Activated CD4-positive, alpha-beta T cell treated with anti-CD3 and anti-CD28 coated beads, Interleukin-2, Interleukin-6, amounts not matched to agents 100 ng/mL and 50 ng/mL, durations not matched to agents 16 hours and 8 hours (primary cell): Measurements from ENCODE around the gene GRID1.

Experiments used
- DNase-seq: peaks from one replicate; pipeline ENCODE4 v3.0.0-alpha.2; 2020

The GRID1 gene

GRCh38 chr10:86164174-86164774 lies 202.3 kb downstream of the GRID1 start:
- DNase-seq, result no peak

GRCh38 chr10:86163522-86164173 lies 202.9 kb downstream of the GRID1 start:
- no peak for DNase-seq

- no peak for DNase-seq
Measured at GRCh38 chr10:86162696-86163400, 203.7 kb downstream of the GRID1 start.

- no peak for DNase-seq
Measured at GRCh38 chr10:86162036-86162435, 204.6 kb downstream of the GRID1 start.

GRCh38 chr10:86160890-86161585 lies 205.6 kb downstream of the GRID1 start:
- DNase-seq, result no peak

- DNase-seq, result no peak
Measured at GRCh38 chr10:86159797-86160196, 206.8 kb downstream of the GRID1 start.

- no peak for DNase-seq
Measured at GRCh38 chr10:86155054-86155921, 211.3 kb downstream of the GRID1 start.

GRCh38 chr10:86153751-86154150 lies 212.8 kb downstream of the GRID1 start:
- no peak for DNase-seq

GRCh38 chr10:86152911-86153310 lies 213.7 kb downstream of the GRID1 start:
- DNase-seq, result no peak

GRCh38 chr10:86152354-86152753 lies 214.2 kb downstream of the GRID1 start:
- DNase-seq, result no peak

GRCh38 chr10:86151613-86152012 lies 215.0 kb downstream of the GRID1 start:
- no peak for DNase-seq

GRCh38 chr10:86149257-86149656 lies 217.3 kb downstream of the GRID1 start:
- DNase-seq, result no peak

- no peak for DNase-seq
Measured at GRCh38 chr10:86148117-86148516, 218.5 kb downstream of the GRID1 start.

GRCh38 chr10:86144301-86144700 lies 222.3 kb downstream of the GRID1 start:
- no peak for DNase-seq

GRCh38 chr10:86141896-86142295 lies 224.7 kb downstream of the GRID1 start:
- DNase-seq, result no peak

- DNase-seq, result peak; percentile 55
Measured at GRCh38 chr10:86139066-86139657, 227.4 kb downstream of the GRID1 start.

- DNase-seq, result no peak
Measured at GRCh38 chr10:86138551-86139065, 228.0 kb downstream of the GRID1 start.

GRCh38 chr10:86137561-86137960 lies 229.0 kb downstream of the GRID1 start:
- DNase-seq, result no peak

- no peak for DNase-seq
Measured at GRCh38 chr10:86136934-86137333, 229.7 kb downstream of the GRID1 start.

GRCh38 chr10:86135191-86135590 lies 231.4 kb downstream of the GRID1 start:
- no peak for DNase-seq

GRCh38 chr10:86130737-86131475 lies 235.7 kb downstream of the GRID1 start:
- DNase-seq, result no peak
